ENCODE results near the gene PAXX. TPM values are rescaled to one million over a fixed set of nuclear protein-coding genes. Genes with fewer than 3 reads are reported as not detected.

PAXX gene
- total and polyA plus RNA-seq, 8 donors, result 11.9 to 206 (median 92.0) TPM

GRCh38 chr9:137017071-137017470 lies 24.8 kb downstream of the PAXX start:
- WGBS, 5 donors, result 97 to 99% (median 98%) methylated on average over 27 to 28 of the region's 28 CpGs
- H3K4me3 ChIP-seq, result no peak overlapping the region
- no peak overlapping the region for H3K27ac ChIP-seq
- peaks cover 24 to 92% (median 81%) of the 10 kb centered on the region in 4 donors for H3K36me3 ChIP-seq
- no peak for DNase-seq
- H3K4me1 ChIP-seq, result peaks cover 0 to 1% (median under 1%) of the 10 kb centered on the region in 4 donors
- intact Hi-C loops (cut with DNase I; ENCODE audit: low total_unique reads), result no loop called here
- TF ChIP-seq EP300 (IDR thresholded peaks at IDR 0.05) (no peak), POLR2AphosphoS5 (IDR thresholded peaks at IDR 0.05) (no peak), CTCF (IDR thresholded peaks at IDR 0.05) (no peak), POLR2A (IDR thresholded peaks at IDR 0.05) (no peak)
- H3K27me3 ChIP-seq, result no peaks in the 10 kb centered on the region
- no peaks in the 10 kb centered on the region for H3K9me3 ChIP-seq

- peaks cover 24 to 84% (median 73%) of the 10 kb centered on the region in 4 donors for H3K36me3 ChIP-seq
- H3K9me3 ChIP-seq, result no peaks in the 10 kb centered on the region
- no peaks in the 10 kb centered on the region for H3K27me3 ChIP-seq
- intact Hi-C loops (cut with DNase I; ENCODE audit: low total_unique reads), result no loop called here
- no peak overlapping the region for H3K4me3 ChIP-seq
- TF ChIP-seq CTCF (IDR thresholded peaks at IDR 0.05), result no peak
- TF ChIP-seq POLR2A (IDR thresholded peaks at IDR 0.05), result no peak
- no peak for TF ChIP-seq POLR2AphosphoS5 (IDR thresholded peaks at IDR 0.05)
- TF ChIP-seq EP300 (IDR thresholded peaks at IDR 0.05), result no peak
- 88 to 95% (median 92%) methylated on average over 20 to 45 of the region's 45 CpGs for WGBS, 5 donors
- no peak for DNase-seq
- H3K27ac ChIP-seq, result no peak overlapping the region
- peaks cover 0 to 8% (median 4%) of the 10 kb centered on the region in 4 donors for H3K4me1 ChIP-seq
These were observed 25.7 kb downstream of the PAXX start for GRCh38 chr9:137017791-137018497.

- TF ChIP-seq CTCF (IDR thresholded peaks at IDR 0.05) (no peak), EP300 (IDR thresholded peaks at IDR 0.05) (no peak), POLR2AphosphoS5 (IDR thresholded peaks at IDR 0.05) (no peak)
- no peaks in the 10 kb centered on the region for H3K9me3 ChIP-seq
- no peak overlapping the region for H3K4me3 ChIP-seq
- peaks cover 0 to 18% (median 9%) of the 10 kb centered on the region in 4 donors for H3K4me1 ChIP-seq
- intact Hi-C loops (cut with DNase I; ENCODE audit: low total_unique reads), result no loop called here
- DNase-seq, result no peak
- no peak overlapping the region for H3K27ac ChIP-seq
- 90 to 94% (median 93%) methylated on average over 33 to 36 of the region's 36 CpGs for WGBS, 5 donors
- H3K36me3 ChIP-seq, result peaks cover 23 to 73% (median 63%) of the 10 kb centered on the region in 4 donors
- H3K27me3 ChIP-seq, result no peaks in the 10 kb centered on the region
These were observed 26.7 kb downstream of the PAXX start for GRCh38 chr9:137018761-137019559.

GRCh38 chr9:137019891-137020683 lies 27.9 kb downstream of the PAXX start:
- WGBS, 5 donors, result 91 to 97% (median 95%) methylated on average over 29 to 34 of the region's 34 CpGs
- Histone ChIP-seq H3K36me3 (peaks cover 19 to 62% (median 51%) of the 10 kb centered on the region in 4 donors), H3K9me3 (no peaks in the 10 kb centered on the region), H3K27me3 (no peaks in the 10 kb centered on the region), H3K4me3 (no peak overlapping the region), H3K4me1 (peaks cover 0 to 29% (median 14%) of the 10 kb centered on the region in 4 donors), H3K27ac (no peak overlapping the region)
- intact Hi-C loops (cut with DNase I; ENCODE audit: low total_unique reads), result loop anchor here (10.0 kb wide), 1 partner anchor 65 kb away; the partner anchor contains the start of gene LCN12
- TF ChIP-seq POLR2AphosphoS5 (IDR thresholded peaks at IDR 0.05), result no peak
- no peak for TF ChIP-seq POLR2A (IDR thresholded peaks at IDR 0.05)
- TF ChIP-seq EP300 (IDR thresholded peaks at IDR 0.05), result no peak
- TF ChIP-seq CTCF (IDR thresholded peaks at IDR 0.05), result no peak
- no peak for DNase-seq

All from stomach (tissue), 9 donors.